ENCODE data around the gene PTH1R.

The PTH1R gene

GRCh38 chr3:46849686-46850467 is 27.6 kb upstream of the PTH1R start:
- DNase-seq (ENCODE audit: low spot score), result no peak

- DNase-seq (ENCODE audit: low spot score), result no peak
These were observed 27.1 kb upstream of the PTH1R start for GRCh38 chr3:46850468-46850779.

GRCh38 chr3:46851364-46852333 is 25.9 kb upstream of the PTH1R start:
- DNase-seq (ENCODE audit: low spot score), result no peak

GRCh38 chr3:46852334-46852720 is 25.2 kb upstream of the PTH1R start:
- no peak for DNase-seq (ENCODE audit: low spot score)

GRCh38 chr3:46852839-46853355 is 24.6 kb upstream of the PTH1R start:
- no peak for DNase-seq (ENCODE audit: low spot score)

- DNase-seq (ENCODE audit: low spot score), result no peak
These were observed 23.8 kb upstream of the PTH1R start for GRCh38 chr3:46853441-46854415.

- no peak for DNase-seq (ENCODE audit: low spot score)
These were observed 22.9 kb upstream of the PTH1R start for GRCh38 chr3:46854555-46854991.

- no peak for DNase-seq (ENCODE audit: low spot score)
These were observed 20.7 kb upstream of the PTH1R start for GRCh38 chr3:46856576-46857471.

GRCh38 chr3:46857485-46858341 is 19.8 kb upstream of the PTH1R start:
- no peak for DNase-seq (ENCODE audit: low spot score)

GRCh38 chr3:46858456-46858855 is 19.1 kb upstream of the PTH1R start:
- no peak for DNase-seq (ENCODE audit: low spot score)

GRCh38 chr3:46859001-46859710 is 18.4 kb upstream of the PTH1R start:
- DNase-seq (ENCODE audit: low spot score), result no peak

GRCh38 chr3:46860017-46860809 is 17.3 kb upstream of the PTH1R start:
- DNase-seq (ENCODE audit: low spot score), result no peak

- DNase-seq (ENCODE audit: low spot score), result no peak
These were observed 16.5 kb upstream of the PTH1R start for GRCh38 chr3:46860810-46861604.

- DNase-seq (ENCODE audit: low spot score), result no peak
These were observed 15.7 kb upstream of the PTH1R start for GRCh38 chr3:46861605-46862368.

GRCh38 chr3:46862369-46863025 is 15.0 kb upstream of the PTH1R start:
- no peak for DNase-seq (ENCODE audit: low spot score)

GRCh38 chr3:46863261-46863782 is 14.2 kb upstream of the PTH1R start, which contains the start of gene MYL3:
TSS of gene MYL3 (minus strand) at chr3:46863444. CDS start at chr3:46863390, 54 bp downstream.
- no peak for DNase-seq (ENCODE audit: low spot score)

Data from AG08396 (cell line).